HG03108 (cell line): ENCODE measurements around the gene STX18.
"Not testable (repeated sequence)": the region's sequence is repeated elsewhere in the genome, so short reads cannot be mapped to it uniquely, and the experiment has no call there.

Experiments used
- ATAC-seq: cut with Tn5 transposase; IDR thresholded peaks from one replicate; pipeline ENCODE4 v1.9.1; 2021; ENCODE audit warnings: moderate library complexity; ENCODE audit not compliant: unreplicated experiment

Gene STX18

GRCh38 chr4:4555916-4556315, 14.1 kb upstream of the STX18 start:
- no peak for ATAC-seq

- no peak for ATAC-seq
These were observed 12.4 kb upstream of the STX18 start for GRCh38 chr4:4554234-4554633.

GRCh38 chr4:4552042-4552441, 10.2 kb upstream of the STX18 start:
- not testable (repeated sequence) for ATAC-seq

DNA sequence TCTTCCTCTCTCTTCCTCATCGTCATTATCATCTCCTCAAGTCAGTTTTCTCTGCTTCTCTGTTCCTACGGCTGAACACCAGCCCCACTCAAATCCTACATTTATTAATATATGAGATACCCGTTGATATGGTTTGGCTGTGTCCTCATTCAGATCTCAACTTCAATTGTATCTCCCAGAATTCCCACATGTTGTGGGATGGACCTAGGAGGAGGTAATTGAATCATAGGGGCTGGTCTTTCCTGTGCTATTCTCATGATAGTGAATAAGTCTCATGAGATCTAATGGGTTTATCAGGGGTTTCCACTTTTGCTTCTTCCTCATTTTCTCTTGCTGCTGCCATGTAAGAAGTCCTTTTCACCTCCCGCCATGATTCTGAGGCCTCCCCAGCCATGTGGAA, 8.3 kb upstream of the STX18 start:
- not testable (repeated sequence) for ATAC-seq

- ATAC-seq: no peak
These were observed 7.7 kb upstream of the STX18 start for GRCh38 chr4:4549534-4549933.

DNA sequence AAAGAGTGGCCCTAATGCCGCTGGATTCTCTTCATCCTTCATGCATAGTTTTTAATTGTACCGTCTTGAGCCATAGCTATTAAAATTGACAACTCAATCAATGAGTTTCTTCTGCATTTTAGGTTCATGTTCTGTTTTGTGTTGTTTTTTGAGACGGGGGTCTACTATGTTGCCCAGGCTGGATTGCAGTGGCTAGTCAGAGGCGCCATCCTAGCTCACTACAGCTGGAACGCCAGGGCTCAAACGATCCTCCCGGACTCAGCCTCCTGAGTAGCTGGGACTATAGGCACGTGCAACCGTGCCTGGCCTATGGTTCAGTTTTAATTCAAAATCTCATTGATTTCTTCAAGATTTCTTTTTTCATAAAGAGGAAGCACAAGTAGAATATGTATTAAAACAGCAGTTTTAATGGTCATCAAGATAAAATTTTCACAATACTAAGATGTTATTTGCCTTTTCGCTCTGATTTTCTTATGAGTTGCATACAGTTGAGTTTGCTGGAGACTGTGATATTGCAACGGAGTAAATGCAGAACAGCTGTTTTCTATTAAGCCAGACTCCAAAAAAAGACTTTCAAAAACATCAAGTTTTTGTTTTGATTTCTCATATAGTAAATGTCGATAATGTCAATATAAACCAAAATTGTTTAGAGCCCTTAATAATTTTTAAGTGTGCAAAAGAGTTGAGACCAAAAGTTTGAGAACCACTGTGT, 1.1 kb upstream of the STX18 start:
- no peak for ATAC-seq

- no peak for ATAC-seq
These were observed 712 bp downstream of the STX18 start for GRCh38 chr4:4541040-4541631.

DNA sequence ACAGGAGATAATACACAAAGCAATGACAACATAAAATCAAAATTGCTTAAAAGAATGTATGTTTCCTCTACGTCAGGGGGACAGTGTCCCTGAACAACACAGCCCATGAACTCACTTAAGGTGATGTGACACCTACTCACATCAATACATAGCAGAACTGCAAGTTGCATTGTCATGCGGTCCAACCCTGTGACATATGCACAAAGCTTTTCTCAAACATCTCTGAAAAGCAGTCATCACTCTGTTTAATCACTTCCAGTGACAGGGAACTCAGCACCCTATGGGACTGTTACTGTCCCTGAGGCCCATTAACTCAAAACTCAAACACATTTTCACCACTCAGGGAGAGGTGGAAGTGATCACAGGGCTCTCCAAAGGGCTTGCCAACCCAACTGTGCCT, 2.4 kb downstream of the STX18 start:
- ATAC-seq: no peak

DNA sequence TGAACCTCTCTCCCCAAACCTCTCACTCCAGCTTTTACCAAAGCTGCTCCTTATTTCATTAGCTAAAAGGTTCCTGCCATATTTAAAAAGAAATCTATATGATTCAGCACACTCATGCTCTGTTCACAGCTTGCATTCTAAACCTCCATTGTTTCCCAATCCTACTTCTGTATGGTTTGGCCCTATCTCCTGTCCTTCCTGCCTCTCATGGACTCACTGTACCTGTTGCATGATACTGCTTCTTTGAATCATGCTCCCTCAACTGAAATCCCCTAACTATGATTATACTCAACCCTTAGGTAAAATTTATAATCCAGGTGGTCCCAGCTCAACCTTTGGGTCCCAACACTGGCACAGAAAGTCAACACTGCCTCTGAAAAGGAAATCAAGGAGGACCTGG, 6.3 kb downstream of the STX18 start:
- no peak for ATAC-seq

GRCh38 chr4:4534515-4535145, 7.2 kb downstream of the STX18 start:
- no peak for ATAC-seq

DNA sequence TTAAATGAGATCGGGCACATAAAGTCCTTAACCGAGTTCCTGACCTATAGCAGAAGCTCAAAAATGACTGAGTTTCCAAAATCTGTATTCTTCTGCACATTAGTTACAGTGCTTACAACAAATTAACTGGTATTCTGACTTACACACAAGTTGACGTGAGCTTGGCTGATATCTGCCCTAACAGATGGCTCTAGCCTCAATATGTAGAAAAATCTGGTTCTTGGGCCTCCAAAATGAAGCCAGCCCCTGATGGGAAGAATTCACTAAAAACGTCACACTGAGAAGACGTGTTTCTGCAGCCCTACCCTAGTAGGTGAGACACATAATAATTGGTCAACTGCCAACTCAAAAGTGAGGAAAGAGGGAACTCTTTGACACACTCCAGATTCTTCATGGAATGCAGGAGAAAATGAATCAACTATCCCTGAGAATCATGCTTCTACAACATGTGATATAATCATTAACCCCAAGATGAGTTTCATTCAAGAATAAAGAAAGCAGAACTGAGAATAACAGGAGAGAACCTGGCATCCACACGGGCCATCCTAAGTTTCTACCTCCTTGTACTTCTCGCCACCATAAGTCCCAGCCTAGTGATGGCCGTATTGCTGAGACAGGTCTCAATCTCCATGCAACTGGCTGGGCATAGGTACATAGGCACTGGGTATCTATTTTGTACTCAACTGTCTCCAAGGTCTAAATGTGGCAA, 8.2 kb downstream of the STX18 start:
- ATAC-seq: no peak

DNA sequence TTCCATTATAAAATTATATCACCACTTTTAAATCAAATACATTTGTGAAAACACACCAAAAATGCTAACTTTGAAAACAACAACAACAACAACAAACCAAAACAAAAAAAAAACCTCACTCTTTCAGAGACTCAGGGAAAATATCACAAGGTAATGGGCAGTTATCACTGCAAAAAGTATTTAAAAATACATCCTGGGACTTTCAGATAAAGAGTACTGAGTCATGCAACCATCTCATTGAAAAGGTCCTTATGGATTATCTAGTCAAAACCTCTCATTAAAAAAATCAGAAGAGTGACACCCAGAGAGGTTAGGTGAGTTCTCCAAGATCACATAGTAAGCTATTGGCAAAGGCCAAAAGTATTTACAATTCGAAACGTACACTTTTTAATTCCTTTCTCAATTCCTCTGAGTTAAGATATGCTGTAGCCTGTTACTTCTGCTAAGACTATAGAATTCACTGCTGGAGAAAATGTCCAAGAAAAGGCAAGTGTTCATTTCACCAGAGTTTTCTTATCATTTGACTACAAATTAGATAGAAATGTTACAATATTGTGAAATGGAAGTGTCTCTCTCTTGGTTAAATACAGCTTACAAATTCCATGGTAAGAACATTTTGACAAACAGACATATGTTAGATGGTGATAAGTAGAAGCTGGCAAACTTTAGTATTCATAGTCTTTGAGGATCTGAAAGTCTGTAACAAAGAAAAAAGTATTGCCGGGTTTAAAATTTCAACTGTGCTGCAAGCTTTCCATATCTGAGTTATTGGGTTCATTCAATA, 9.3 kb downstream of the STX18 start:
- no peak for ATAC-seq

DNA sequence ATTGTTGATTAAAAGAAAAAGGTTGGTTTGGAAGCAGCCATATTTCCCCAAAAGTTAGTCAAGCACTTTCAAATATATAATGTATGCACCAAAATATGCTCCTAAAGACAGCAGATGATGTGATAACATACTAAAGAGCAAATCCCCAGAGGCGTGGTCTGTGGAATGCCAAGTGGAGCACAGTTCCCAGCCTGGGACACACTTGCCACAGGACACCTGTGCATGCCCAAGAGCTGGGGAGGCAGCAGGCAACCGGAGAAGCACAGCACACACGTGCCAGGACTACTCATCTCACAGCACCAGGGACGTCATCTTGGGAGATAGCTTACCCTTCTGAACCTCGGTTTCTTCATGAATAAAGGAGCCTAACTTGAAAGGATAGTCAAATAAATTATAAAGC, 12.5 kb downstream of the STX18 start:
- no peak for ATAC-seq

DNA sequence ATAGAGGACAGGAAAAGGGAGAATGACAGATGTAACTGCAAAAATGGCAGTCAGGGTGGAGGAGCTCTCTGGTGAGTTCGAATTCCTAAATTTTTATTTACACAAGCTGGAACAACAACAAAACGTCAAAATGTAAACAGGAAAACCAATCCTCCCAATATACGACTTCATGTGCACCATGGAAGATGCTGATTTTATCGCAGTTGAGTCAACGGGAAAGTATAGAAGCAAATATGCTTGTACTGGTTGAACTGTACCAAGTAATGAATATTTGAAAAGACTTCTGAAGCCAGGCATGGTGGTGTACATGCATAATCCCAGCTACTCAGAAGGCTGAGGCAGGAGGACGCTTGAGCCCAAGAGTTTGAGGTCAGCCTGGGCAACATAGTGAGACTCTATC, 15.4 kb downstream of the STX18 start:
- no peak for ATAC-seq

DNA sequence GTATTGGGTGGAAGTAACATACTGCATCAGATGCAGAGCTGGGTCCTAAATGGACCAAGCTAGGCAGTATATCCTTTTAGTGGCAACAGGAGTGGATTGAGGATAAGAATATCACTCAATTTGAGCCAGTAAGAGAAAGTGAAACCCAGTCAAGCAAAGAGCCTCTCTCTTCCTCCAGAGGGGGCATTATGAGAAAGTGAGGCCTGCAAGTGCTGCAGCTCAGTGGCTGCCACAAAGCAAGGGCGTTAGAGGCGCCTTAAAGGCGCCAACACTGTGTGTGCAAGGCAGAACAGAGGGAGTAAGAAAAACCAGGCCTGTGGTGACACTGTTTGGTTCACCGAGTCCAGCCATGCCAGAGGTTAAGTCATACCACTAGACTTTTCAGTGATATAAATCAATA, 17.5 kb downstream of the STX18 start:
- ATAC-seq: peak; percentile 93

GRCh38 chr4:4521731-4522130, 20.1 kb downstream of the STX18 start:
- no peak for ATAC-seq

DNA sequence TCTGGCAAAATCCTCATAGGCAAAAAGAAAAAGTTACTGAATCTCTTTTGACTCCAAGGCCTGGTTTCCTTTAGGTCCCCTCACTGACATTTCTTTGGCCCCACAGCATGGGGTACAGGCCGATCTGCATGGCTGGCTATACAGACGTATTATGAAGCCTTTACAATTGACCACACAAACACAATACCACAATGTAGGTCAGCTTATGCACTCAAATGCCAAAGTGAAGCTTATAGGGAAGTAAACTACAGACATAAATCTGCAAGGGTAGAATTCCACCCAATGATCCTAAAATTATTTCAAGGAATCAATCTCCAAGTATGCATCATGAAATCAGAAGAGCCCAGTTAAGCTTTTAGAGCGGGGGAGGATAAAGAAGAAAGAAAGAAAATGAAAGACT, 20.7 kb downstream of the STX18 start:
- no peak for ATAC-seq

GRCh38 chr4:4519297-4519894, 22.5 kb downstream of the STX18 start:
- no peak for ATAC-seq

- ATAC-seq: no peak
These were observed 23.1 kb downstream of the STX18 start for GRCh38 chr4:4518747-4519146.

GRCh38 chr4:4514786-4515185, 27.1 kb downstream of the STX18 start:
- ATAC-seq: no peak

- ATAC-seq: no peak
These were observed 29.6 kb downstream of the STX18 start for GRCh38 chr4:4512282-4512681.
